GM19035 (cell line): ENCODE measurements around the gene MESP2.
"Not testable (repeated sequence)": the region's sequence is repeated elsewhere in the genome, so short reads cannot be mapped to it uniquely, and the experiment has no call there.

Source experiments
- ATAC-seq: cut with Tn5 transposase; IDR thresholded peaks from one replicate; pipeline ENCODE4 v1.9.1; 2021; ENCODE audit not compliant: unreplicated experiment

Gene MESP2

DNA sequence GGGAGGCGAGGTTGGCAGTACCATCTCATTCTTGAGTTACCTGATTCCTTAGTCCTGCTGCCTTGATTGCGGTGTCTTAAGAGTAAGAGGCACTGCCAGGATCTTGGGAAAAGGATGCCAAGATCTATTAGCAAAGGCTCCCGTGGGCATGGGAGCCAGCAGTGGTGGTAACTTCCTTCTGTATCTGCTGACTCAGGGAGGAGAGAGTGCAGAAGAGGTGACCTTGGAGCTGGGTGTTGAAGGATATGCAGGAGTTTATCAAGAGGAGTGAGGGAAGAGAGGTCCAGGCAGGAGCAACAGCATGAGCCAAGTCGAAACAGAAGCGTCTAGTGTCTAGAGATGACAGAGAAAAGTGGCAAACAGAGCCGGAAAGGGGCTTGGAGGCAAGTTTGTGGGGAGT, 4.5 kb downstream of the MESP2 start:
- ATAC-seq: no peak

GRCh38 chr15:89781055-89781454, 4.9 kb downstream of the MESP2 start:
- no peak for ATAC-seq

DNA sequence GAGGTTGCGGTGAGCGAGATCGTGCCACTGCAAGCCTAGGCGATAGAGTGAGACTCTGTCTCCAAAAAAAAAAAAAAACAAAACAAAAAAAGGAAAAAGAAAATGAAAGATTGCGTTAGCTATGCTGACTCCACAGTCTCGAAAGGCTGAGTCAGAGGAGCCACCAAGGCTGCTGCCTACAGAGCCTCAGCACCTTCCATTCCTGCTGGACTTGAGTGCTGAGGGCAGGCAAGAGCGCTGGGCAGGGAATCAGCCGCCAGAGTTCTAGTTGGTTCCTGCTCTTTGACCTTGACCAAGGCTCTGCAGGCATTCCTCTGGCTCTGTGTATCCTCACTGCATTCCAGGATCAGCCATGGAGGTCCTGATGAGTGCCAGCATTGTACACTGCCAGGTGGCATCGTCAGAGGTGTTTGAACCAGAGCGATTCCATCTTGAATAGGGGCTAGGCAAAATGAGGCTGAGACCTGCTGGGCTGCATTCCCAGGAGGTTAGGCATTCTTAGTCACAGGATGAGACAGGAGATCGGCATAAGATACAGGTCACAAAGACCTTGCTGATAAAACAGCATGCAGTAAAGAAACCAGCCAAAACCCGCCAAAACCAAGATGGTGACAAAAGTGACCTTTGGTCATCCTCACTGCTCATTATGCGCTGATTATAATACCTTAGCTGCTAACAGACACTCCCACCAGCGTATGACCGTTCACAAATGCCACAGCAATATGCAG, 5.9 kb downstream of the MESP2 start:
- no peak for ATAC-seq

DNA sequence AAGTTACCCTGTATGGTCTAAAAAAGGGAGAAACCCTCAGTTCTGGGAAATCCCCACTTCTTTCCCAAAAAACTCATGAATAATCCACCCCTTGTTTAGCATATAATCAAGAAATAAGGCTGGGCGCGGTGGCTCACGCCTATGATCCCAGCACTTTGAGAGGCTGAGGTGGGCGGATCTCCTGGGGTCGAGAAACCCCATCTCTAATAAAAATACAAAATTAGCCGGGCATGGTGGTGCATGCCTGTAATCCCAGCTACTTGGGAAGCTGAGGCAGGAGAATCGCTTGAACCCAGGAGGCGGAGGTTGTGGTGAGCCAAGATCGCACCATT, 6.5 kb downstream of the MESP2 start:
- not testable (repeated sequence) for ATAC-seq

DNA sequence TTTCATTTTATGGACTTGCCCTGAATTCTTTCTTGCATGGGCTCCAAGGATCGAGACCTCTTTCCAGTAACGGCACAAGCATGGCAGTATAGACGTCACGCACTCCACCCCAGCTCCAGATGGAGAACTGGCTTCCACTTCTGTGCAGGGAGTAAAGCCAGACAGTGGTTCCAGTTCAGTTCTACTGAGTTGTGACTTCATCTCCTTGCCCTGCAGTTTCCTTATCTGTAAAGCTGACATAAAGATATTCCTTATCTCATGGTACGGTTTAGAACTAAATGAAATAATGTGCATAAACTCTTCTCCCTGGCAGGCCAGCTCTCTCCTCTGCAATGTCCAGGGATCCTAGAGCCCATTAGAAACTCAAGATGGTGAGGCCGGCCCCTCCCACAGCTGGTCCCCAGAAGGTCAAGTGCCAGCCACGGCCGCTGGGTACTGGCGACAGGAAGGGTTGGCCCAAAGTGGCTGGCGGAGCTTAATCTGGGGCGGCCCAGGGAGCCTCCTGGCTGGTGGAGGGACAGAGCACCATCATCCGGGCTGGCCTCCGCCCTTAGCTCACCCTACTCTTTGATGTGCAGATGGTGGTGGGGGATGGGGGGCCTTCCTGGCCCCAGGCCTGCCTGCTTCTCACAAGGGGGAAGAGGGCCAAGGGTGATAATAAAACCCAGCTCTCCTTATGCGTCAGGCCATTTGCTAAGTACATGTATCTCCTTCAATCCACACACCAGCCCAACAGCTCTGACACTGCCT, 7.2 kb downstream of the MESP2 start:
- no peak for ATAC-seq

- ATAC-seq: no peak
These were observed 7.9 kb downstream of the MESP2 start for GRCh38 chr15:89783861-89784685.

GRCh38 chr15:89784686-89784960, 8.5 kb downstream of the MESP2 start:
- ATAC-seq: no peak

DNA sequence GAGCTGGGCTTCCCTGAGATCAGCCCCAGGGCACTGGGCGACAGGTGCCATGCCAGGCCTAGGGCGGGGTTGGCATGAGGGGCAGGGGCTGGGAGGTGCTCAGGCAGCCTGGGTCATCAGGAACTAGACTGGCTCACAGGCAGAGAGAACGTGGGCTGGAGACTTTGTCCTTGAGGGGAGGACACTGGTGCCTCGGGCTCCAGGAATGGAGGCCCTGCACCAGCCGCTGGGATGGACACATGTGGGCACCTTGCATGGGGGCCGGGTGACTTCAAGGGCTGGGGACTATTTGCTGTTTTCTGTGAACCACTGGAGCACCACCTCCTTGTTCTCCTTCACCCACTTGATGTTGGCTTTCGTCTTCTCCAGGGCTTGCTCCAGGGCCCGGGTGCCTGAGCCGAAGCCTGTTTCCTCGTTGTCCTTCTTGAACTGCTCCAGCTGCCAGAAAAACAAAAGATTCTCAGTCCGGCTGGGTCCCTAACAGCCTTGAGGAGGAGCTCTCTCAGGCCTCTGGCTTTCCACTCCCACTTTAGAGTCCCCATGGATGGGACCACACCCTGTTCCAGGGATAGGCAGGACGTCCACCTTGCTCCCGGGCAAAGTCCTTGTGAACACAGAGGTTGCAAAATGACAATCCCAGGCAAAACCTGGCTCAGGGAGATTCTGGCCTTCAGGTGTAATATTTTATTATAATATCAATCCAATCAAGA, 9.1 kb downstream of the MESP2 start:
- no peak for ATAC-seq

DNA sequence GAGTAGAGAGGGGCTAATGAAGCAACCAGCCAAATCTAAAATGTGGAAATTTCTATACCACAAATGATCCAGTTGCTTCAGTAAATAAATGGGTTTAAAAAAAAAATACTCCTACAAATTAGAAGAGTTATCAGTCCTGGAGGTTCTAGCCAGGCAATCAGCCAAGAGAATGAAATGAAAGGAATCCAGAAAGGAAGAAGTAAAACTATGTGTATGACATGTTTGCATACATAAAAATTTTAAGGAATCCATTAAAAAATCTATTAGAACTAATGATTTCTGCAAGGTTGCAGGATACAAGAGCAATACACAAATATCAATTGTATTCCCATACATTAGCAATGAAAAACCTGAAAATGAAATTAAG, 9.6 kb downstream of the MESP2 start:
- no peak for ATAC-seq

DNA sequence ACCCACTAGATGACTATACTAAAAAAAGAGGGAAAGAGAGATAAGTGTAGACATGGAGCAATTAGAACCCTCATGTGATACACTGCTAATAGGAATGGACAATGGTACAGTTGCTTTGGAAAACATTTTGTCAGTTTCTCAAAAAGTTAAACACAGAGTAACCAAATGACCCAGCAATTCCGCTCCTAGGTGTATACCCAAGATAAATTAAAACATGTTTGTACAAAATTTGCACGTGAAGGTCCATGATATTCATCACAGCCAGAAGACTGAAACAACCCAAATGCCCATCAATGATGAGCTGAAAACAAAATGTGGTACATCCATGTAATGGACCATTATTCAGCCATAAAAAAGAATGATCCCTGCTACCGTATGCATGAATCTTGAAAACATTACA, 11.8 kb downstream of the MESP2 start:
- no peak for ATAC-seq

- not testable (repeated sequence) for ATAC-seq
These were observed 12.5 kb downstream of the MESP2 start for GRCh38 chr15:89788585-89788984.

DNA sequence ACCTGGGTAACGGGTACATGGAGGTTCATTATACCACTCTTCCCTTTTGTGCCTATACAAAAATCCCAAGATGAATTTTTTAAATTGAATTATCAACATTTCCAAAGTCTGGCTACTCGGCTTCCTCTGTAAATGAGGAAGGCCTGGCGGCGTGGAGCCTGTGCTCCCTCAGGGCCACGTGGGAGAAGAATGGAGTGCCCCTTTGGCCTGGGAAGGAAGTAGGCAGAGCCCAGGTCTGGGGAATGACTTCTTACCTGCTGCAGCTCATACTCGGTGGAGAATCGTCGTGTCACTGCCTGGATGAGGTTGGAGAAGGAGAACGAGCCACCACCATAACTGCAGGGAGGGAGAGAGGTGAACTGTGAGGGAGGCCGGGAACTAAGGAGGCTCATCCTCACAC, 14.1 kb downstream of the MESP2 start:
- ATAC-seq: no peak

DNA sequence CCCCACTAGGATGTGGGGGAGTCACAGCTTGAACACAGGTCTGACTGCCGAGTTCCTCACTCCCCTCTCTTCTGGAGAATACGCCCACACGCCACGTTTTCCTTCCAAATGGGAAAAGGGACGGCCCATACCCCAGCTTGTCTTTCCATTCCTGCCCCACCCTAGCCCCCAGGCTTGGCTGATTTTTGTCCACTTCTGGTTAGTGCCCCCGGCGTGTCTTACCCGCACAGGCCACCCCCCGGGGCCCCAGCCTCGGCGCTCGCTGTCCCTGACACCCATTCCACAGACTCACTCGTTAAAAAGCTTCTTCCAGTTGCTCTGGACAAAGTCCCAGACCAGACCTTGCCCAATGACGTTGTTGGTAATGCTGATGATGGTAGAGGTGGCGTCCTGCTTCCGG, 14.5 kb downstream of the MESP2 start:
- ATAC-seq: no peak

DNA sequence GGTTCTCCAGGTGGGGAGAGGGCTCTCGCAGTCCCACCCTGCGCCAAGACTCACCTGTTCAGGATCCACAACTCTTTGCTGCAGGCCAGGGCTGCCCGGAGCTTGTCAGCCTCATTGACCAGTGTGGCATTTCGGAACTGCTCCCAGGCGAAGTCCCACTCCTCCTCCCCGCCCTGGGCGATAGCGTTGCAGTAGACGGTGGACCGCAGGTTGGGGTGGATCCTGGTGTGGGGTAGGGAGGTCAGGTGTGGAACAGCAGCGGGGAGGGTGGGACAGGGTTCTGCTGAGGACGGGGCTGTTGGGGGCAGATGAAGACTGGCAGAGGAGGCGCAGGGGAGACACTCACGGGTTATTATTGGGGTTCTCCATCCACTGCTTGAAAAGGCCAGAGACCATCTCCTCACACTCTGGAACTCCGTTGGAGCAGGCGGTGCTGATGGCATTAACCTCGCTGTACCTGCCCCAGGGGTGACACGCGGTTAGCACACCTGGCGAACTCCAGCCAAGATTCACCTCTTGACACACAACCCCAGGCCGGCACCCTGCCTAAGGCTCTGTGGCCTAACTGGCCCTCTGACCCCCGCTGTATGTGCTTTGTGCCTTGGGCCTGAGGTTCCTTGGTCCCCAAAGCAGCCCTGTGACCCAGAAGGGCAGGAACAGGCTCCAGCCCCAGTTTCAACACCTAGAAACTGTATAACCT, 16.1 kb downstream of the MESP2 start:
- no peak for ATAC-seq

- ATAC-seq: no peak
These were observed 18.6 kb downstream of the MESP2 start for GRCh38 chr15:89794627-89795241.

DNA sequence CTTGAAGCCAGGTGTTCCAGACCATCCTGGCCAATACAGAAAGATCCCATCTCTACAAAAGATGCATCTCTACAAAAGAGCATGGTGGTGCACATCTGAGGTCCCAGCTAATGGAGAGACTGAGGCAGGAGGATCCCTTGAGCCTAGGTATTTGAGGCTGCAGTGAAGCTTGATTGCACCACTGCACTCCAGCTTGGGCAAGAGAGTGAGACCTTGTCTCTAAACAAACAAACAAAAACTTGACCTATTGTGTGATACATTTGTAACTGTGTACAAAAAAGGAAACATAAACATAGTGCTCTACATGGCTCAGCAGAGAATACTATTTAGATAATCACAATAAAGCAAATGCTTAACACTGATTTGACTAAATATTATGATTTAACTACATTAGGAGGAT, 19.9 kb downstream of the MESP2 start:
- ATAC-seq: no peak

DNA sequence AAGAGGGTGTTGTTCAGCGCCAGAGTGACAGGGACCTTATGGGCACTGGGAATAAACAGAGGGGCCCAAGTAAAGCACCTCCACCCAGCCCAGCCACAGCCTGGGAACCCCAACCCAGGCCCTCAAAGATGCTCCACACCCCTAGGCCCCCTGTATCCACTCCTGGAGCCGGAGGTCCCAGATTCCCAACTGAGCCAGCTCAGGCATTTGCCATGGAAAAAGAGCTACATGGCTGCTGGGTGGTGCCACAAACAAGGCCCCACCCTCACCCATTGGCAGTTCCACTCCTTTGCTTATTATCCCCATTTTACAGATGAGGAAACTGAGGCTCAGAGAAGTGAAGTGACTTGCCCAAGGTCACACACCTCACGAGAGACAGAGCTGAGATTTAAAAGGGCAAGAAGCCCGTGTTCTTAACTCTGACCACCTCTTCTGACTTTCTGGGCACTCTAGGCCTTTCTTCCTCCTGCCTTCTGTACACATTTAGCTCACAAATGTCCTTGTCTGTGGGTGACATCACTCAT, 21.6 kb downstream of the MESP2 start:
- ATAC-seq: no peak

GRCh38 chr15:89799011-89799911, 23.1 kb downstream of the MESP2 start:
- no peak for ATAC-seq

- no peak for ATAC-seq
These were observed 23.9 kb downstream of the MESP2 start for GRCh38 chr15:89799918-89800498.
